NCI-H345 (cell line): Measurements from ENCODE around the gene TGM2.

Source experiments
- DNase-seq: peaks from one replicate; lab custom pipeline; 2025; lab: John Stamatoyannopoulos, UW

The TGM2 gene

DNA sequence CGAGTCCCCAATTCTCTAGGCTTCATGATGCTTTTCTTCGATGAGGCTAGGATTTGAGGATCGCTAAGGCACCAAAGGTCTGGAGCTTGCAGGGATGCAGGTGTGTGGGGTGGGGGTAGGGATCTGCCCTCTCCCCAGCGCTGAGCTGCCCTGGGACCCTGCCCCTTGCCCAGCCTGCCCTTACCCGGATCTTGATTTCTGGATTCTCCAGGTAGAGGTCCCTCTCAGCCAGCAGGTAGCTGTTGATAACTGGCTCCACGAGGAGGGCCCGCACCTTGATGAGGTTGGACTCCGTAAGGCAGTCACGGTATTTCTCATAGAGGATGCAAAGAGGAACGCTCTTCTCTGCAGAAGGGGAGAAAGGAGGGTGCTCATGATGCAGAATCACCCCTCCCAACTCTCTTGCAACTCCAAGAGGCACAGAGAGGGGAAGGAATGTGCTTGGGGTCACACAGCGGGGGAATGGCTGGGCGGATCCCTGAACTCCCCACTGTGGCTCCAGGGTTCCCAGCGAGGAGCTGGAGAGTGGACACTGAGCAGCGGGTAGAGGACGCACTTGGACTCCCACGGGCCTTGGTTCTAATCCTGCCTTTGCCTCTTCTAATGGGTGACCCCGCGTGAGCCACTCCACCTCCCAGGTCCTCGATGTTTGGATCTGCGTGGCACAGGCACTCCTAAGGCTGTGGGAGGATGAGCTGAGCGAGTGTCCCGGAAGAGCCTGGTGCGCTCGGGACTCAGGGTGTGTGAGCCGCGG is 32.7 kb downstream of the TGM2 start:
- DNase-seq, result no peak

DNA sequence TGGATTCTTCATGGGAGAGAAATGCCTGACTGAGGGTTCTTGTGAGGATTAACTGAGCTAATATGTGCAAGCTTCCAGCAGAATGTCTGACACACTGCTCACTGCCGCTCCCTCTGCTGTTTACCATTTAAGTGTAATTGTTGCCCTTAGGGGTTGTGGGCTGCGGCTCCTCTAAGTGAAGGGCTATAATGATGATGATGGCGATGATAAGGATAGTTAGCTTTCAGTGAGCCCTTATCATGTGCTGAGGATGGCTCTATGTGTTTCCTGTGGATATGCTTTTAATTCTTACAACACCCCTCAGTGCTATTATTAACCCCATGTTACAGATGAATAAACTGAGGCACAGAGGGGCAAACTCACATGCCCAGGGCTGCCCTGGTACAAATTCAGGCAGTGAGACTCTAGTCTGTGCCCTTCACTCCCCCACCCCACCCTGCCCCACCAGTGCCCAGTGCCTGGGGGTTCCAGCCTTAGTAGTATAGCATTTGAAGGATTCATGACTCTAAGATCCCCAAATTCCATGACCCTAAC is 33.4 kb downstream of the TGM2 start:
- no peak for DNase-seq

DNA sequence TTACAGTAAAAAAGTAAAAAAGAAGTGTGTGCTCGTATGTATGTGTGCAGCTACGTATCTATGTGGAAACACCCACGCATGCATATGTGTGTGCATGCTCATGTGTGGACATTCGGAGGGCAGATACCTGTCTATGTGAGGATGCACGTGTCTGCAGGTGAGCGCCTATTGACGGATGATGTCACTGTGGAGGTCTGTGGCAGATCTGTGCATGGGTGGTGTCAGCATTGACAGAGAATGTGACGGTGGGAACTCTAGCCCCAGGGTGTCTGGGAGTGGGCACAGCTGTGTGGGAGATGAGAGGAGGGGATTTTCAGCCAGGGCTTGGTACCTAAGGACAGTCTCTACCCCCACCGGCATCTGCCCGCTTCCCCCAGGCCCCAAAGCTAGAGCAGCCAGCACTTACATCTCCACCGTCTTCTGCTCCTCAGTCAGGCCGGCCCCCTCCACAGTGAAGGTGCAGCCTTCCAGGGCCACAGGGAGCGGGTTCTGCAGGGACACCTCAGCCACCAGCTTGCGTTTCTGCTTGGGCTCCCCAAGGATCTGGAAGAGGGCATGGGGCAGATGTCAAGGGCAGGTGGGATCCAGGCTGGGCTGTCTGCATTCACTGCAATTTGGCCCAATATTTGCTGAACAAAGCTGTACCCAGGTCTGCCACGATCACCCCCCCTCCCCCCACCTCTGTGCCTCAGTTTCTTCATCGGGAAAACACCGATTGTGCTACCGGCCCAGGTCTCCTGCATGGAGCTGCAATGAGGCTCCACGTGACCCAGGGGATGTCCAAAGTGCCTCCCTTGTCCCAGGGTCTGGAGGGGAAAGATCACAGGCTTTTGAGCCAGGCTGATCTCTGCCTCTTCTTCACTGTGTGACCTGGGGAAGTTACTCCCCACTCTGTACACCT is 34.1 kb downstream of the TGM2 start:
- DNase-seq, result no peak

DNA sequence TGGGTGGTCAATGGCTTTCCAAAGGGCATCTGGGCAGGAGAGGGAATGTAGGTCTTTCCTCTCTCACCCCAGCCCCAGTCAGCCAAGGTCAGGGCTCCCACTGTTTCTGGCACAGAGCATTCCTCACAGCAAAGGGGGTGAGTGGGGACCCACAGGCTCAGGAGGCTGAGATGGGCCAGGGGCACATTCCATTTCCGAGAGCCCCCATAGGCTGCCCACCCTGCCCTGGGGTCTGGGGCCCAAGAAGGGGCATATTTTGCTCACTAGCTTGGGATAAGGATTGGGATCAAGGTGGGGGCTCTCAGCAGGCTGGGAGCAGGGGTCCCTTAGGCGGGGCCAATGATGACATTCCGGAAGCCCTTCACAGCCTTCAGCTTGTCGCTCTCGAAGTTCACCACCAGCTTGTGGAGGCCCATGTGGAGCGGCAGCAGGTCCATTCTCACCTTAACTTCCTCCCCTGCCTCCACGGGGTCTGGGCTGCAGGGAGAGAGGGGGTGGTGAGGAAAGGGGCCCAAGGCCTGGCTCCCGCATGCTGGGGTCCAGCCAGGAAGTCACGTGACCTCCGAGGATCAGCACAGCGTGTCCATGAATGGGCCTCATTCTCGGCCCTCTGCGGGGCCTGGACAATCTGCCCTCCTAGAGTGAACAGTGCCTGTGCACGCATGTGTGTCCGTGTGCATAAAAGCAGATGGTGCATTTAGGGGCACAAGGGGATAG is 35.0 kb downstream of the TGM2 start:
- no peak for DNase-seq

DNA sequence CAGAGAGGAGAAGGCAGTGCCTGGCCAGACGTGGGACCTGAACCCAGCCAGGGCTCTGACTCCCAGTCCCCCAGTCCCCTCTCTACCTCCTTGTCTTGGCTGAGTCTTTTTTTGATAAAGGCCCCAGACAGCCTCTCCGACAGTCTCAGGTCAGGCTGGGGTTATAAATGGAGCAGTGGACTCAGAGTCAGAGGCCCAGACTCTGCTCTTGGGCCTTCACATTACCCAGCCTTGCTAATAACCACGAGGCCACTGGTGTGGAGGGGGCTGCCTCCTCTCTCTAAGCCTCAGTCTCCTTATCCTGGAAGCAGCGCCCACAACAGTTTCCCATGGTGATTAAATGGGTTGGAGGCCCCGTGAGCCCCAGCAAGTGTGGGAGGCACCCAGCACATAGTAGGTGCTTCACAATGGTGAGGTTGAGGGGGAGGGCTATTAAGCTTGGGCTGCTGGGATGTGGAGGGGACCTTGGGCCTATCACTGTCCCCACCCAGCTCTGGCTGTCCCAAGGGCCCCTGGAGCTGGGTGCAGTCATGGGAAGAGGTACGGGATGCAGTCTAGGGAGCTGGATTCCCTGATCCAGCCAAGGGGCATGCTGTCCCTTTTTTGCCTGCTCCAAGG is 35.7 kb downstream of the TGM2 start:
- no peak for DNase-seq

DNA sequence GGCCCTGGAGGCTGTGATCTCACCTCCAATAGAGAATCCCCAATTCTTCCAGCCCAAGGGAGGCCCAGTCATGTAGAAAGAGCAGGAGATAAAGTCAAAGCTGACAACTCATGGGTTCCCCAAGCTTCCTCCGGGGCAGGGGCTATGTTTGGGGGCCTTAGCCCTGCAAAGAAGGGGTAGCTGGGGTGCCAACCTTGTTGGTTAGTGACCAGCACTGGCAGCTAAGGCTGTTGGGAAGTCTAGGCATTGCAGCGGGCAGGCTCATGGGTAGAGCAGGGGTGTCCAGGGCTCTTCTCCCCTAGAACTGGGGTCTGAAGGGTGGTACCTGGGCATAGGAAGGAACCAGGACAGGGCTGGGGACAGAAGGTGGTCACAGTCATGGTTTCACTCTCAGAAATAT is 36.4 kb downstream of the TGM2 start:
- no peak for DNase-seq

DNA sequence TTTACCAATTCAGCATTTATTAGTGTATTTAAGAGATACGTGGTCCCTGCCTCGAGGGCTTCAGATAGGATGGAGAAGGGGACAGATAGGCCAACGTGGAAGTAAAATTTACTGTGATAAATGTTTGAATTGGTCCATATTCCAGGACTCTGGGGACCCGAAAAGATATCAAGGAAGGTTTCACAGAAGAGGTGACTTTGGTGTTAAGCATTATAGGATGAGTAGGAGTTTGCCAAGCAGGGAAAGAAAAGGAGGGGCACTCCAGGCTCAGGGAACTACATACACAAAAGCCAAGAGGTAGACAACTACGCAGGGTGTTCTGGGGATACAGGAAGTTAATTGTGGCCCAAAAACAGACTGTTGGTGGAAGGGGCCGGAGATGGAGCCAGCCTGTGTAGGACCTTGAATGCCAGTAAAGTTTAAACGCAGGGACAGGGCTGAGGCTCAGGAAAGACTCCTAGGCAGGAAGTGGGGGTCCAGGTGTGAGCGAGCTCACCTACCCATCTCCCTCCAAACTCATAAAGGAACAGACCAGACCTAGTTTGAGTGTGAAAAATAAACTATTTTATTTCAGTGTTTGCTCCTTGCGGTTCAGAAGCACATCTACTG is 37.0 kb downstream of the TGM2 start:
- DNase-seq, result no peak

DNA sequence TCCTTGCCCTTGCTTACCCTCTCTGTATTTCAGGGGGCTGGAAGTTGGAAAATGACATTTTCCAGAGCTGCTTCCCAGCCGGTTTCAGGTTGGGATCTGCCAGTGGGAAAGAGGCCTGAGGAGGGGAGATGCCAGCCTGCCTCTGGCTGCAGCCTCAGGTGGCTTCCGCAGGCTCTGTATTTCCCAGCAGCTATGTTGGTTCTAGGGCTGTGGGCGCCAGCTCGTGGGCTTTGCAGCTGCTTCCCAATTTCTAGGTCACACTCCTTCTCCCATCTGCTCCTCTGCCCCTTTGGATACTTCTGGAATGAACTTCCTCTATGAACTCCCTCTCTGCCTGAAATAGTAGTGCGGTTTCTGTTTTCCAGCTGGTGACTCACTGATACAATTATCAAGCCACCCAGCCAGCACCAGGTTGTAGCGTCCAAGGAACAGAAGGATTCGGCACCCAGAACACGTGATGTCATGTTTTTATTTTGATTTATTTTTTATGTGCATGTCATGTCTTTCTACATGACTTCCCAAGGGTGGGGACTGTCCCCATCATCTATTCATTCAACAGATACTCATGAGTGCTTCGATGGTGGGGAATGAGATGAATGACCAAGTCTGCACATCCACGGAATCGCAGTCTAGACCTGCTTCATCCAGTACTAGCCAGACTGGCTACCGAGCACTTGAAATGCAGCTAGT is 38.0 kb downstream of the TGM2 start:
- DNase-seq, result no peak

DNA sequence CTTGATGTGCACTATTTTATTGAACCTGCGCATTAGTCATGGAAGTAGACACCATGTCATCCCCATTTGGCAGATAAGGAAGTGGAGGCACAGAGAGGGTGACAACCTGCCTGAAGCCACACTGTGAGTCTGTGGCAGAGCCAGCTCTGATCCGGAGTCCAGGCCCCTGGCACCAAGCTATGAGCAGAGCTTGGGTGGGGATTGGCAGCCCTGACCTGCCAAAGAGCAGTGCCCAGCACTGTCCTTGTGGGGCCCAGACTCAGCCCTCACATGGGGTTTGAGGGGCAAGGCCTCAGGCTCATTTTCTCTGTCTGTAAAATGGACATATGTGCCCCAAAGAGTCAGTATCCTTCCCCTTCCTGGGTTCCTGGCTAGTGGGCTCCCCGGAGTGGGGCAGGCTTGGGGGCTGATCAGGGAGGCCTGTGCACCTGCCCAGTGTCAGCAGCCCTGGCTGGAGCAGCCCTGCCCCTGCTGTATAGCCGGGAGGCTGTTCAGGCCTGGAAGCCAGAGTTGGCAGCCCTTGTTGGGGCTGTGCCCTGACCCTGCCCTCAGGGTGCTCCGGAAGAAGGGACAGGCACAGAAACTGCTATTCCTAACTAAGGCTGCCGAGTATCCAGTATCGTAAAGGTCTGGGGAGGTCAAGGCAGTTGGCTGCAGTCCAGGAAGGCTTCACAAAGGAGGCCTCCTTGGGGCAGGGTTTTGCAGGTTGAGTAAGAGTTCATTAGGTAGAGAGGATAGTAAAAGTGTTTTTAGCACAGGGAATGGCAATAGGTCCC is 38.7 kb downstream of the TGM2 start:
- DNase-seq, result no peak

DNA sequence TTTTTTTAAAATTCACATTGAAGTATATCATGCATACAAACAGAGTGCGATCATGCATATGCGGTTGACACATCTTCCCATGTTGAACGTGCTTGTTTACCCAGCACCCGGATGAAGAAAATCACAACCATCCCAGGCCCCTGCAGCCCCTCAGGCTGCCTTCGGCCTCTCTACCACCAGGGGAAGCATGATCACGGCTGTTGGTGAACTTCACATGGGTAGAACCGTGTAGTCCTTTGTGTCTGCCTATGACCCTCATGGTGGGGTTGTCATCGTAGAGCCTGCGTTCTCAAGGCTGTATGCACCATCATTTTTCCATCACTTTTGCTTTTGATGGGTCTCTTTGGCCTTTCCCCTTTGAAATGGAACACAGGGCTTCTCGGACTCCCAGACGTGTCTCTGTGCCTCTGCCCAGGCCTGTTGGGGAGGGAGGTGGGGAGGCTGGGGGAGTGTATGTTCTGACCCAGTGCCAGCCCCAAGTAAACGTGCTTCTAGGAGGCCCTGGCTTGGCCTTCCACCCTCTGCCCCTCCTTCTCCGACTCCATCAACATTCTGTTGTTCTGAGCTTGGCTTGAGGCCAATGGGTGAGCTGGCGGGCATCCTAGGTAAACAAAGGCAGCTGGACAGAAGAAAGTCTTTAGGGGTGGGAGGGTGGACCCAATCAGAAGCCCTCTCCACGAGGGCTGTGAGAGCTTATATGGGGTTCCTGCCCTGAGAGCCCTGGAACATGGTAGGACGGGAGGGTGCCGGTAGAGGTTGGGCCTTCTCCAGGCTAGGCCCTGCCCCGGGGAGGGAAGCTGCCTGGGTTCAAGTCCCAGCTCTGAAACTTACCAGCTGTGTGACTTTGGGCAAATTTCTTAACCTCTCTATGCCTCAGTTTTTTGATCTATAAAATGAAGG is 39.7 kb downstream of the TGM2 start:
- peak; percentile 95 for DNase-seq

DNA sequence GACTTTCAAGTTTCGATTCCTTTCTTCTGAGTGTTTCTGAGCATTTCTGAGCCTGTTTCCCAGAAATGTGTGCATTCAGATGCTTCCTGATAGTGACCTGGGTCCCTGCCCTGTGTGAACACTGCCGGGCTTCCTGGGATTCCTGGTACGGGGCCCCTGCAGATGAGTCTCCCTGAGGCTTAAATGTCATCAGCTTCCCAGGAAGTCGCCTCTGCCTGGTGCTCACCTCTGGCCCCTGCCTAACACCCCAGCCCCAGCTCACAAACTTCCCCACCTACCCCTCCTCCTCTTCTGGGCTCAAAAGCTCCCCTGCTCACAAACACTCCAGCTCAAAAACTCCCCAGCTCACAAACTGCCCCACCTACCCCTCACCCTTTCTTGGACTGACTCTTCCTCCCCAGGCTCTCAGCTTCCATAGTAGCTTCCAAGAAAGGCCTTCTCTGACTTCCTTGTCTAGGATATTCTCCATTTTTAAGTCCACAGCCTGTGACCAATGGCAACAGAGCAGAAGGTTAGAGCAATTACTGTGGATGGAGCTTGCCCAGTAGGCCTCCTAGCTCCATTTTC is 42.0 kb downstream of the TGM2 start:
- no peak for DNase-seq

DNA sequence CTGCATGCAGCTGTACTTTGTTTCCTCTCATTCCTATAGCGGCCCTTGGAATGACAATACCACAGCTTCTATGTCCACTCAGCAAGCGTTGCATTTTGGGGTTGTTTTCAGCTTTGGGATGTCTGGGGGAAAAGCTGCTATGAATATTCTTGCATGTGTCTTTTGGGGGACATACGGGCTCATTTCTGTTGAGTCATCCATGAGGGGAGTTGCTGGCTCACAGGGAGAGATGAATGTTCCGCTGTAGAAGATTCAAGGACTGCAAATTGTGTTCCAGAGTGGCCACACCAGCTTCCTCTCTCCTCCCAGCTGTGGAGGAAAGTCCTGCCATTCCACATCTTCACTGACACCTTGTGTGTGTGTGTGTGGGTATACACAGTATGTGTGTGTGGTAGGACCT is 43.3 kb downstream of the TGM2 start:
- DNase-seq, result no peak

DNA sequence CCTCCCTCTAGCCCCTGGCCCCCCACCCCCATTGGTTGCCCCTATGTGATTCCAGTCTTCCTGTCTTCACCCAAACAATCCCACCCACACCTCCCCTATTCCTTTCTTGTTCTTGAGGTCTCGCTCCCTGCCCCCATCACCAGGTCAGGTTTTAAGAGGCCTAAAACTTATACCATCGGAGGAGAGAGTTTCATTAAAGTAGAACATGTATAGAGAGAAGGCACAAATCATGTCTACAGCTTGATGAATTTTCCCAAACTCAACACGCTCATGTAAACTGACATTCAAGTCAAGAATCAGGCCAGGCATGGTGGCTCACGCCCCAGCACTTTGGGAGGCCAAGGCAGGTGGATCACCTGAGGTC is 44.5 kb downstream of the TGM2 start:
- no peak for DNase-seq

DNA sequence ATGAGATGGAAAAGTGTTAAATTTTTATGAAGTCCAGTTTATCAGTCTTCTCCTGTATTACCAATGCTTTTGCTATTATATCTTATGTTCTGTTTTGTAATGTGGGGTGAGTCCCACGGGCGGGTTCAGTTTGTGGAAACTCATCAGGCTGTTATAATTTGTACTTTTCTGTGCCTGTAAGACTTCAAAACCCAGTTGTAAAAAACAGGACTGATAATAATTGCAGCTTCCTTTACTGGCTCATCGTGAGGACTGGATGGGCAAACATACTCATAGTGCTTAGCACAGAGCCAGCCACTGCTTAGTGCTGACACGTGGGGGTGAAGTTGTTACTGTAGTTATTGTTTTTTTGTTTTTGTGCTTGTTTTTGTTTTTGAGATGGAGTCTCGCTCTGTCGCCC is 45.6 kb downstream of the TGM2 start:
- no peak for DNase-seq

DNA sequence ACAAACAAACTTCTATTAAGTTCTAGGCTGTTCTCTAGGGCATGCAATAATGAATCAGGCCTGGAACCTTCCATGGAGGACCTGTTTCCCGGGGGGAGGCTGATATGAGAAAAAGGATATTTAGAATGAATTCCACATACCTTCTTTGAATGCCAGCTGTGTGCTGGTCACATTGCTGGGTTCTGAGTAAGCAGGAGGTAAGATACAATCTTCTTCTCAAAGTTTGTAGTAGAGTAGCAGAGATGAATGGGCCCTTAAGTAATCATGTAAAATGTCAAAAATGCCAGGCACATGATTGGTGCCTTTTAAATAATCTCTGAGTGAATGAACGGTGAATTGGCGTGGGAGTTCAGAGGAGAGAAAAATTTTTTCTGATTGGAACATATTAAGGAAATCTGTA is 47.4 kb downstream of the TGM2 start:
- DNase-seq, result no peak

DNA sequence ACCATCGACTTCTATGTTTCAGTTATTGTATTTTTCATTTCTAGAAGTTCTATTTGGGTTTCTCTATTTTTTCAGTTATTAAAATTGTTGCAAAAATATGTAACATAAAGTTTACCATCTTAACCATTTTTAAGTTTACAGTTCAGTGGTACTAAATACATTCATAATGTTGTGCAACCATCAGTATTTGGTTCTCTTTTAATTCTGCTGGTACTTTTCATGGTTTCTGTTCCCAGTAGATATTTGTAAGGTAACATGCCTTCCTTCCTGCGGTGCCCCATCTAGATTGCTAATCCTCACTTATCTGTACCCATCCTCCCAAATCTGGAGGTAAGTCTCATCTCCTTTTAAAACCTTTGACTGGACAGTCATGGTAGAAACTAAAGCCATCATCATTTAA is 47.9 kb downstream of the TGM2 start:
- no peak for DNase-seq

DNA sequence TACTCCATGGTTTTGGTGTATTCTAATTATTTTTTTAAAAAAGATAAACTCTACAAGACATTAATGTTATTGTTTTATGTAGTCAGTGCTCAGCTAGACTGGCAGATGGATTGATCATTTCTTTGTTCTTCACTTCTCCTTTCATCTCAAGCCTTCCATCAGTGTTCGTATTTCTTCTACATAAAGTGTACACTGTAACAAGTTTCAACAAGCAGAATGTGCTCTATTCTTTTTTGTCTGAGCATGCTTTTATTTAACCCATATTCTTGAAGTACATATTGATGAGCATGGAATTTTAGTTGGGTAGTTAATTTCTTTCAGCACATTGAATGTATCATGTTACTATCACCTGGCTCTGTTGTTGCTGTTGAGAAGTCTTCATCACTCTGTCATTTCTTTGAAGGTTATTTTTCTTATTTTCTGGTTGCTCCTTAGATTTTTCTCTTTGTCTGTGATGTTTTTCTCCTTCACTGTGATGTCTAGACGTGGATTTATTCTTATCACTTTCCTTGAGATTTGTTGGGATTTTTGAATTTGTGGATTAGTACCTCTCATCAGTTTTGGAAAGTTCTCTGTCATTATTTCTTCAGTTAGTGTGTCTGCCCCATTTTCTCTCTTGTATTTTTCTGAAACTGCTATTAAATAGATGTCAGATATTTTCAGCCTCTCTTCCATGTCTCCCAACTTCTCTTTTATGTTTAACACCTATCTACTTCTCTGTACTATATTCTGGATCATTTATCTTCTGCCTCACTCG is 48.5 kb downstream of the TGM2 start:
- DNase-seq, result no peak

DNA sequence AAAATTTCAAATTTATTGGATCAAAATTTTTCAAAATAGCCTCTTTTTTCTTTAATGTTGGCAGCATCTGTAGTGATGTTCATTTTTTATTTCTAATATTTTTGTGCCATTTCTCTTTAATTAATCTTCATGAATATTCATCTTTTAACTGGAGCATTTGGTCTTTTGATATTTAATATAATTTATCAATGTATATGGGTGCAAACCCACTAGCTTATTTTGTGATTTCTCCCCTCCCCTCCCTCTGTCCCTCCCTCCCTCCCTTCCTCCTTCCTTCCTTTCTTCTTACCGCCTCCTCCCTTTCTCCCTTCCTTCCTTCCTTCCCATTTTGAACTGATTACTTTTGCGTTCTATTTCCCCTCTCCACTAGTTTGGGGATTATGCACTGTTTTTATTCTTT is 49.2 kb downstream of the TGM2 start:
- no peak for DNase-seq
